Activated CD8-positive, alpha-beta T cell treated with anti-CD3 and anti-CD28 coated beads for 36 hours (primary cell): ENCODE measurements around the gene FZD10. TPM values are rescaled to one million over a fixed set of nuclear protein-coding genes. Genes with fewer than 3 reads are reported as not detected.

Source experiments
- ATAC-seq: fragments of 200-7000 bp; cut with Tn5 transposase; one replicate; pipeline ENCODE4 v1.10.0; 2021; ENCODE audit warnings: mild to moderate bottlenecking, moderate library complexity
- CTCF ChIA-PET: fragments of 350-600 bp; sonication (Branson Sonifier 250); formaldehyde crosslinking; loops from one replicate; lab custom pipeline; 2021; ENCODE audit warnings: antibody characterized with exemption; lab: Charles Lee
- POLR2A ChIA-PET: fragments of 350-600 bp; sonication (Branson Sonifier 250); formaldehyde crosslinking; loops from one replicate; lab custom pipeline; 2021; ENCODE audit warnings: antibody characterized with exemption; lab: Charles Lee
- DNase-seq: peaks from one replicate; pipeline ENCODE4 v3.0.0-alpha.2; 2020
- H3K27ac Mint-ChIP-seq: one replicate; pipeline ENCODE4 v1.8.0; 2021; ENCODE audit warnings: mild to moderate bottlenecking, mixed read lengths
- H3K27me3 Mint-ChIP-seq: one replicate; pipeline ENCODE4 v1.8.0; 2021; ENCODE audit warnings: mixed read lengths
- H3K36me3 Mint-ChIP-seq: one replicate; pipeline ENCODE4 v1.8.0; 2021; ENCODE audit warnings: low read depth, mixed read lengths
- H3K4me1 Mint-ChIP-seq: one replicate; pipeline ENCODE4 v1.8.0; 2021; ENCODE audit warnings: low read depth, mixed read lengths
- H3K4me3 Mint-ChIP-seq: one replicate; pipeline ENCODE4 v1.8.0; 2021; ENCODE audit warnings: mild to moderate bottlenecking, moderate library complexity, mixed read lengths
- H3K9me3 Mint-ChIP-seq: one replicate; pipeline ENCODE4 v1.8.0; 2021; ENCODE audit warnings: mixed read lengths
- intact Hi-C: fragments of 100-400 bp; cut with micrococcal nuclease; formaldehyde crosslinking; loops from one replicate; pipeline ENCODE4 v1.10.0; 2022
- total RNA-seq, 2 experiments: library from RNA; stranded (reverse); gene quantifications; one replicate each; pipeline ENCODE4 v1.2.3, GENCODE V29; 2021
- TF ChIP-seq, protein P1 (sequence below): fragments of 200-600 bp; IDR thresholded peaks from one replicate; pipeline ENCODE4 v1.8.0; 2022; ENCODE audit warnings: antibody characterized with exemption, mild to moderate bottlenecking

The FZD10 gene
- total RNA-seq, 2 experiments from 2014 or later: not detected

DNA sequence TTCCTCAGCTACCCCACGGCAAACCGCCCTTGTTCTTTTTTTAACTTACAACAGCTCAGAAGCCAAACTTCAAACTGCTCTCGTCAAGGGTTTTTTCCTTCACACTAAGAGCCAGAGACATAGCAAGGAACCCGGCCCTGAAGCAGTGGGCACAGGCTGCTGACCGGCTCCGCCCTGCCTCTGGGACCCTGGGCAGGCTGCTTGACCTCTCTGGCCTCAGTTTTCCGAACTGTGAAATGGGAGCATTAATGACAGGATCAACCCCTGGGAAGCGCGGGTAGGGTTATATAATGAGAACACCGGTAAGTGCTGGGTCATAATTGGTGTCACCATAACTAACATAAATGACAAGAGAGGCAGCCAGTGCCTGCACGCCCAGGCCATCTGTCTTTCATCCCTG is 21.2 kb upstream of the FZD10 start:
- Mint-ChIP-seq H3K27me3 (peaks cover 3% of the 10 kb centered on the region), H3K36me3 (no peaks in the 10 kb centered on the region), H3K4me1 (no peaks in the 10 kb centered on the region), H3K9me3 (no peaks in the 10 kb centered on the region), H3K4me3 (no peak overlapping the region), H3K27ac (no peak overlapping the region)
- ChIA-PET CTCF (no interaction called here), POLR2A (no interaction called here)
- TF ChIP-seq, protein P1, sequence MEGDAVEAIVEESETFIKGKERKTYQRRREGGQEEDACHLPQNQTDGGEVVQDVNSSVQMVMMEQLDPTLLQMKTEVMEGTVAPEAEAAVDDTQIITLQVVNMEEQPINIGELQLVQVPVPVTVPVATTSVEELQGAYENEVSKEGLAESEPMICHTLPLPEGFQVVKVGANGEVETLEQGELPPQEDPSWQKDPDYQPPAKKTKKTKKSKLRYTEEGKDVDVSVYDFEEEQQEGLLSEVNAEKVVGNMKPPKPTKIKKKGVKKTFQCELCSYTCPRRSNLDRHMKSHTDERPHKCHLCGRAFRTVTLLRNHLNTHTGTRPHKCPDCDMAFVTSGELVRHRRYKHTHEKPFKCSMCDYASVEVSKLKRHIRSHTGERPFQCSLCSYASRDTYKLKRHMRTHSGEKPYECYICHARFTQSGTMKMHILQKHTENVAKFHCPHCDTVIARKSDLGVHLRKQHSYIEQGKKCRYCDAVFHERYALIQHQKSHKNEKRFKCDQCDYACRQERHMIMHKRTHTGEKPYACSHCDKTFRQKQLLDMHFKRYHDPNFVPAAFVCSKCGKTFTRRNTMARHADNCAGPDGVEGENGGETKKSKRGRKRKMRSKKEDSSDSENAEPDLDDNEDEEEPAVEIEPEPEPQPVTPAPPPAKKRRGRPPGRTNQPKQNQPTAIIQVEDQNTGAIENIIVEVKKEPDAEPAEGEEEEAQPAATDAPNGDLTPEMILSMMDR: no peak
- DNase-seq (no peak), ATAC-seq (no peak)
- intact Hi-C loops: no loop called here

DNA sequence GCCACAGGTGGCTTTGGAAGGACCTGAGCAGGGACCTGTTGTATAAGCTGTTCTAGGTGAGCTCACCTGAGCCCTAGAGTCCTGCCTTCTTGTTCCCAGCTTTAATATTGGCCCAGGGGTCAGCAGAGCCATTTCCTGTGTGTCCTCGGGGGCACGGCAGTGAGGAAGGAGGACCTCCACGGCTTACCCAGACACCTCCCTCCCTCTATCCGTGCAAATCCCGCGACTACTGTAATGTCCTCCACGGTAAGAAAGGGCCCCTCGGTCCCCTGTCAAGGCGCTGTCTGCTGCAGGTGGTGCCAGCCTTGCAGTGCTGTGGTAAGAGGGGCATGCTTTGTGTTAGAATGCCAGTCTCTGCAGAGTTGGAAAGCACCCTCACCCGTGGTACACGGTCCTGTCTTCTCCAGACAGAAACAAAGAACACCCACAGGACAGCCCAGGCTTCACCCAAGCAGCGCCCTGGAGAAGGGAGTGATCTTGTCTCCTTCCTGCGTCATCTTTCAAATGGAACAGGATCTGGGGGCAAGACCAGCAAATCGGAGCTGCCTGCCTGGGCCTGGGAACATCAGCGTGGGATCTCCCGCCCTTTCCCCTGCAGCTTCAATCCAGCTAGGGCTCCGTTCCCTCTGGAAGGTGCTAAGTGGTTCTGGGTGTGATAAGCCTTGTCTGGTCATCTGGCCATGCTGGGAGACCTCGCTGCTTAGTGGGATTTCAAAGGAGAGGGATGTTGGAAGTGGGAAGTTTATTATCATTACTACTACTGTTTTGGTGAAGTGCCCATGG is 20.2 kb upstream of the FZD10 start:
- no peaks in the 10 kb centered on the region for H3K36me3 Mint-ChIP-seq
- DNase-seq (no peak), ATAC-seq (no peak)
- H3K27ac Mint-ChIP-seq: no peak overlapping the region
- POLR2A ChIA-PET: no interaction called here
- intact Hi-C loops: no loop called here
- TF ChIP-seq, protein P1: no peak
- no peaks in the 10 kb centered on the region for H3K9me3 Mint-ChIP-seq
- CTCF ChIA-PET: no interaction called here
- H3K4me3 Mint-ChIP-seq: no peak overlapping the region
- no peaks in the 10 kb centered on the region for H3K4me1 Mint-ChIP-seq
- peaks cover 3% of the 10 kb centered on the region for H3K27me3 Mint-ChIP-seq

DNA sequence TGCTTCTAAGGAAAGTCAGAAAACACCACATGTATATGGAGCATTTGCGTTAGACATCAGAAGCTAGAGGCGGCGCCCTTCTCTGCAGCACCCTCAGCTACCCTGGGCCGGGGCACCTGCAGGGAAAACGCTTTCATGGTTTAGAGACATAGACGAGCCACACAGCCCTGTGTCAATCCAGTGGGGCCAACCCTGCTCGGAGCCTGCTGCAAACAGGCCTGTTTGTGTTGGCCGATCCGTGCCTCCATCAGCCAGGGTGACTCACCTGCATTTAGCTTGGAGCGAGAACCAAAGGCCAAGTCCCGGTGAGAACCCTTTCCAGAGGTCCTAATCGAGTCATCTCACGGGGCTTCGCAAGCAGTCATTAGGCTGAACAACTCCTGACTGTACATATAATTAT is 19.5 kb upstream of the FZD10 start:
- Mint-ChIP-seq H3K9me3 (no peaks in the 10 kb centered on the region), H3K36me3 (no peaks in the 10 kb centered on the region), H3K27ac (no peak overlapping the region), H3K4me3 (no peak overlapping the region), H3K27me3 (peaks cover 5% of the 10 kb centered on the region), H3K4me1 (no peaks in the 10 kb centered on the region)
- no peak for DNase-seq
- intact Hi-C loops: no loop called here
- CTCF ChIA-PET: no interaction called here
- POLR2A ChIA-PET: no interaction called here
- TF ChIP-seq, protein P1: no peak
- ATAC-seq: no peak

DNA sequence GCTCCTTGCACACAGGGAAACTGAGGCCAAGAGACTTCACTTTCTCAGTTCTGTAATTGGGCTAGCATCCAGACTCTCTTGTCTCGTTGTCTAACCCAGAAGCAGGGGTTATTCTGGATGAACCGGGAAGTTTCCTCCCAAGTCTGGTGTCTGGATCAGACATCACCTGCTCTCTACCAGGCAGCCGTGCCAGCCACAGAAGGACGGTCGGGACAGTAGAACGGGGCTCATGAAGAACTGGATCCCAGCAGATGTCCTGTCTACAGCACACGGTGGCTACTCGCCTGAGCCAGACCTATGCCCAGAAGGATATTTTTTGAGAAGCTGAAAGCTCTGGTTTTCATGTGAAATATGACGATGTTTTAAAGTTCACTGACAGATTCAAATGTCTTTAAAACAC is 19.1 kb upstream of the FZD10 start:
- Mint-ChIP-seq H3K9me3 (no peaks in the 10 kb centered on the region), H3K4me3 (no peak overlapping the region), H3K27me3 (peaks cover 5% of the 10 kb centered on the region), H3K27ac (no peak overlapping the region), H3K36me3 (no peaks in the 10 kb centered on the region), H3K4me1 (no peaks in the 10 kb centered on the region)
- intact Hi-C loops: no loop called here
- CTCF ChIA-PET: no interaction called here
- POLR2A ChIA-PET: no interaction called here
- DNase-seq (no peak), ATAC-seq (no peak)
- TF ChIP-seq, protein P1: no peak

DNA sequence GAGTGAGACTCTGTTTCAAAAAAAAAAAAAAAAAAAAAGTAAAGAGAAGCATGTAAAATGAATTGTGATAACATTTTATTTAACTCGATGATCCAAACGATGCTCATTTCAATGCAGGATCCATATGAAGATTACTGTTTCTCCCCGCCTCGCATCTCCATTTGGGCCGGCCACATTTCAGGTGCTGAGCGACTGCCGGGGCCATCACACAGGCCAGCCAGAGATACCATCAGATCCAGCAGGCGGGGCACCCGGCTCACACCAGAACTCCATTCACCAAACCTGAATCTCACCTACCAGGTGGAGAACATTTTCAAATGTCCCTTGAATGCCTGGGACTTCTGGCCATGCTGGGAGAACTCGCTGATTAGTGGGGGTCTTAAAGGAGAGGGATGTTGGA is 18.0 kb upstream of the FZD10 start:
- ATAC-seq (no peak), DNase-seq (no peak)
- TF ChIP-seq, protein P1: no peak
- Mint-ChIP-seq H3K27ac (no peak overlapping the region), H3K4me3 (no peak overlapping the region), H3K9me3 (no peaks in the 10 kb centered on the region), H3K36me3 (no peaks in the 10 kb centered on the region), H3K27me3 (peaks cover 5% of the 10 kb centered on the region), H3K4me1 (no peaks in the 10 kb centered on the region)
- ChIA-PET CTCF (no interaction called here), POLR2A (no interaction called here)
- intact Hi-C loops: no loop called here
